T-helper 17 cell (primary cell): ENCODE results near the gene PLBD2. TPM values are rescaled to one million over a fixed set of nuclear protein-coding genes. Genes with fewer than 3 reads are reported as not detected.
A peak's percentile ranks its signal among the peaks of the same experiment; 100 is the strongest.

Experiments used
- ATAC-seq: fragments of 150-1000 bp; cut with Tn5 transposase; 2 replicates; pipeline ENCODE4 v1.10.0; 2021; ENCODE audit warnings: mild to moderate bottlenecking, moderate library complexity
- DNase-seq, 3 donors: peaks; one replicate each; pipeline versions ENCODE4 v3.0.0 to v3.0.0-alpha.2; 2020 to 2021
- H3K9me3 ChIP-seq: one replicate; pipeline ENCODE4 v1.7.0; 2013; ENCODE audit warnings: low read length, mild to moderate bottlenecking; ENCODE audit not compliant: control insufficient read depth, poor library complexity, severe bottlenecking
- H3K27ac Mint-ChIP-seq: one replicate; pipeline ENCODE4 v1.8.0; 2022; ENCODE audit warnings: mild to moderate bottlenecking, moderate library complexity, mixed read lengths
- H3K27me3 Mint-ChIP-seq: one replicate; pipeline ENCODE4 v1.8.0; 2022; ENCODE audit warnings: mixed read lengths
- H3K36me3 Mint-ChIP-seq: one replicate; pipeline ENCODE4 v1.8.0; 2022; ENCODE audit warnings: low read depth, mixed read lengths
- H3K4me1 Mint-ChIP-seq: one replicate; pipeline ENCODE4 v1.8.0; 2022; ENCODE audit warnings: mild to moderate bottlenecking, mixed read lengths
- H3K4me3 Mint-ChIP-seq: one replicate; pipeline ENCODE4 v1.8.0; 2022; ENCODE audit warnings: mild to moderate bottlenecking, moderate library complexity, mixed read lengths
- total RNA-seq, 4 donors: library from RNA in 2 of 4; stranded (reverse) in 2 of 4; gene quantifications; one replicate each; pipeline ENCODE4 v1.2.3 and lab custom pipeline; 2022 to 2026

The PLBD2 gene
- 10 to 100 TPM; 14.0 to 19.0 TPM for total RNA-seq
- 4.1 to 9.0 reads per million in 2 donors for total RNA-seq (lab: John Stamatoyannopoulos, UW)

DNA sequence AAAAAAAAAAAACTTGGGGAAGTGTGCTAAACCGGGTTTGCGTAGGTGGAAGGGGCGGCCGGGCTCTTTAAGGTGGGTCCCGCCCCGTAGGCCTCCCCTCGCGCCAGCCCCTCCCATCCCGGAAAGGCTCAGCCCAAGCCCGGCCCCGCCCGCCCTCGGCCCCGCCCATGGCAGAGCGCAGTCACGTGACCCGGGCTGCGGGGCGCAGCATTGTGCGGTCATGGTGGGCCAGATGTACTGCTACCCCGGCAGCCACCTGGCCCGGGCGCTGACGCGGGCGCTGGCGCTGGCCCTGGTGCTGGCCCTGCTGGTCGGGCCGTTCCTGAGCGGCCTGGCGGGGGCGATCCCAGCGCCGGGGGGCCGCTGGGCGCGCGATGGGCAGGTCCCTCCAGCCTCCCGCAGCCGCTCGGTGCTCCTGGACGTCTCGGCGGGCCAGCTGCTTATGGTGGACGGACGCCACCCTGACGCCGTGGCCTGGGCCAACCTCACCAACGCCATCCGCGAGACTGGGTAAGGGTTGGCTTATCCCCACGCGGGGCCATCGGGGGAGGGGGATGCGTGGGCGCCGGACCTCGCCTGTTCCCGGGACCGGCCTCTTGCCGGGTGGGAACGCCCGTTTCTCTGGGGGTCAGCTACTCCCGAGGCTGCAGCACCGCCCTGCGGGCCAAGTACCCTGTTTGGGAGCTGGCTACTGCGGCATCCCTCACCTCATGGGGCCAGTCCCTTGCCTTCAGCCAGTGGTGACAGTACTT lies at the start of gene PLBD2:
Gene PLBD2 (plus strand): TSS at position 207 of the 752 bp plus-strand sequence. CDS start 14 bp downstream, at position 221.
- peak within 1 kb of the TSS; percentile 90 for H3K4me3 Mint-ChIP-seq
- peak within 1 kb of the TSS; percentile 86 for H3K27ac Mint-ChIP-seq
- H3K9me3 ChIP-seq: no peaks in the 10 kb centered on the region
- DNase-seq: peak; percentile 92 to 97 (median 96)
- ATAC-seq: peak; percentile 95
- peaks cover 14% of the 10 kb centered on the region for H3K4me1 Mint-ChIP-seq
- H3K36me3 Mint-ChIP-seq: no peaks in the 10 kb centered on the region
- no peaks in the 10 kb centered on the region for H3K27me3 Mint-ChIP-seq

- H3K27me3 Mint-ChIP-seq: no peaks in the 10 kb centered on the region
- peaks cover 6% of the 10 kb centered on the region for H3K4me1 Mint-ChIP-seq
- no peak overlapping the region for H3K4me3 Mint-ChIP-seq
- peaks cover 5% of the 10 kb centered on the region for H3K36me3 Mint-ChIP-seq
- H3K9me3 ChIP-seq: no peaks in the 10 kb centered on the region
- DNase-seq (no peak), ATAC-seq (no peak)
- H3K27ac Mint-ChIP-seq: no peak overlapping the region
Observed at GRCh38 chr12:113310489-113310888, 47.9 kb upstream of the PLBD2 start.

DNA sequence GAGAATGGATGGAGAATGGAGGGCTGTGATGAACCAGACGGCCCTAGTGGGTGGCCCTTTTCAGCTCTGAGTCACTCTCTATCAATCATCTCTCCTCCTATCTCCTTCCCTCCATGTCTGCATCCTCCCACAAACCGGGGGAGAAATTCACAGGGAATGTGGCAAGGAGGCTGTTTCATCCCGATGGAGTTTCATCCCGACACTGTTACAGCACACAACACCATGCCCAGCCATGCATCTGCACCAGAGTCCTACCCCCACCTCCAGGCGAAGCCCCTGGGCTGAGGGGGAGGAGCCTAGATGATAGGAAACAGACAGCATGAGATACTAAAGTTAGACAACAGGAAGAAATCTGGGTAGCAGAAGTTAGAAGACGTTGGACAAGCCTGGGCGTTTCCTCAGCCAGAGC lies 44.3 kb upstream of the PLBD2 start:
- Mint-ChIP-seq H3K27me3 (no peaks in the 10 kb centered on the region), H3K27ac (no peak overlapping the region)
- no peak for ATAC-seq

GRCh38 chr12:113315358-113315757 lies 43.0 kb upstream of the PLBD2 start:
- DNase-seq (no peak), ATAC-seq (no peak)
- H3K27ac Mint-ChIP-seq: no peak overlapping the region
- H3K9me3 ChIP-seq: no peaks in the 10 kb centered on the region
- H3K27me3 Mint-ChIP-seq: no peaks in the 10 kb centered on the region
- H3K4me3 Mint-ChIP-seq: no peak overlapping the region
- H3K4me1 Mint-ChIP-seq: peaks cover 13% of the 10 kb centered on the region
- H3K36me3 Mint-ChIP-seq: peaks cover 13% of the 10 kb centered on the region

More for the DNA sequence above, 44.3 kb upstream of the PLBD2 start:
- H3K36me3 Mint-ChIP-seq: peaks cover 13% of the 10 kb centered on the region
- no peak overlapping the region for H3K4me3 Mint-ChIP-seq
- peaks cover 13% of the 10 kb centered on the region for H3K4me1 Mint-ChIP-seq
- no peak for DNase-seq
- no peaks in the 10 kb centered on the region for H3K9me3 ChIP-seq

DNA sequence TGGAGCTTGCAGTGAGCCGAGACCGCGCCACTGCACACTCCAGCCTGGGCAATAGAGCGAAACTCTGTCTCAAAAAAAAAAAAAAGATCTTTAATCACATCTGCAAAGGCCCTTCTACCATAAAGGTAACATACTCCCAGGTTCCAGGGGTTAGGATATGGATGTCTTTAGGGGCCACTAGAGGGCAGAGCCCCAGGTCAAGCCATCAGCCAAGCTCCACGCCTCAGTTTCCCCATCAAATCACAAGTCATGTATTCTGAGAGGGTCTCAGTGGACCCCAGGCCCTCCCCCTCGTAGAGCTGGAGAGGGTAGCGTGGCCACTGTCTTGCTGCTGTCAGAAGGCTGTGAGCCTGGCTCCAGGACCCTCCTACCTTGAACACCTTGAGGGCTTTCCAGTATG lies 42.2 kb upstream of the PLBD2 start:
- DNase-seq: no peak
- Mint-ChIP-seq H3K27ac (no peak overlapping the region), H3K27me3 (no peaks in the 10 kb centered on the region), H3K4me1 (peaks cover 10% of the 10 kb centered on the region), H3K4me3 (no peak overlapping the region), H3K36me3 (peaks cover 10% of the 10 kb centered on the region)
- no peak for ATAC-seq
- no peaks in the 10 kb centered on the region for H3K9me3 ChIP-seq

GRCh38 chr12:113317122-113317521 lies 41.3 kb upstream of the PLBD2 start:
- no peak overlapping the region for H3K27ac Mint-ChIP-seq
- no peaks in the 10 kb centered on the region for H3K27me3 Mint-ChIP-seq
- H3K9me3 ChIP-seq: no peaks in the 10 kb centered on the region
- DNase-seq: no peak
- H3K36me3 Mint-ChIP-seq: peaks cover 10% of the 10 kb centered on the region
- no peak for ATAC-seq
- peaks cover 10% of the 10 kb centered on the region for H3K4me1 Mint-ChIP-seq
- no peak overlapping the region for H3K4me3 Mint-ChIP-seq

DNA sequence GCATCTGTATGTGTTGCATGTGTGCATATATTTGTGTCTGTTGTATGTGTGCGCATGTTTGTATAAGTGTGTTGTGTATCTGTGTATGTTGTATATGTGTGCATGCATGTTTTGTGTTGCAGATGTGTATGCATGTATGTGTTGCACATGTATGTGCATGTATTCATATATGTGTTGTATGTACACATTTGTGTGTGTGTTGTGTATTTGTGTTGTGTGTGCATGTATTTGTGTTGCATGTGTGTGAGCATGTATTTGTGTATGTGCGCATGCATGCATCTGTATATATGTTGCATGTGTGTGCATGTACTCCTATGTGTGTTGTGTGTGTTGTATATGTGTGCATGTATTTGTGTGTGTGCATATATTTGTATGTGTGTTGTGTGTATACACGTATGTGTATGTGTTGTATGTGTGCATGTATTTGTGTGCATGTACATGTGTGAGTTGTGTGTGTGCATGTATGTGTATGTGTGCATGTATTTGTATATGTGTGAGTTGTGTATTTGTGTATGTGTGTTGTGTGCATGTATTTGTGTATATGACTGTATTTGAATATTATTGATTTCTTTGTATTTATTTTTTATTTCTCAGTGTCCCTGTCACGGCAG lies 40.2 kb upstream of the PLBD2 start:
- Mint-ChIP-seq H3K4me3 (no peak overlapping the region), H3K4me1 (peaks cover 11% of the 10 kb centered on the region), H3K36me3 (peaks cover 10% of the 10 kb centered on the region), H3K27me3 (no peaks in the 10 kb centered on the region), H3K27ac (peak overlapping the region; percentile 4)
- no peaks in the 10 kb centered on the region for H3K9me3 ChIP-seq
- DNase-seq (no peak), ATAC-seq (no peak)

GRCh38 chr12:113318900-113319628 lies 39.3 kb upstream of the PLBD2 start:
- ATAC-seq: no peak
- H3K27ac Mint-ChIP-seq: peak overlapping the region; percentile 4
- H3K4me3 Mint-ChIP-seq: no peak overlapping the region
- peaks cover 11% of the 10 kb centered on the region for H3K4me1 Mint-ChIP-seq
- H3K27me3 Mint-ChIP-seq: no peaks in the 10 kb centered on the region
- H3K9me3 ChIP-seq: no peaks in the 10 kb centered on the region
- no peak for DNase-seq
- peaks cover 10% of the 10 kb centered on the region for H3K36me3 Mint-ChIP-seq

GRCh38 chr12:113320401-113320800 lies 38.0 kb upstream of the PLBD2 start:
- DNase-seq: no peak
- Mint-ChIP-seq H3K27me3 (no peaks in the 10 kb centered on the region), H3K27ac (no peak overlapping the region)

DNA sequence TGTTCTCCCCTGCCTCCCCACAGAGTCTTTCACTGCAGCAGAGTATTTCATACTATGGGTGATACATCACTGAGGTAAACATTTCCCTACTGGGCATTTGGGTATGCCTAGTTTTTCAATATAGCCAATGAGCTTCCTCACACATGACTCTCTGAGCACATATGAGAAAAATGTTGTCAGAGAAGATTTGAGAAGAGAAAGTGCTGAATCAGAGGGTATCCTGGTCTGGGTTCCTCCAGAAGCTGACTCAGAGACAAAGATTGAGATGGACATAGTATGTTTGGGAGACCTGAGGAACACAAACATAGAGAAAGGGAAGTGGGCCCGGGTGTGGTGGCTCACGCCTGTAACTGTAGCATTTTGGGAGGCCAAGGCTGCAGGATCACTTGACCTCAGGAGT lies 36.0 kb upstream of the PLBD2 start:
- Mint-ChIP-seq H3K4me1 (peaks cover 12% of the 10 kb centered on the region), H3K27ac (peak overlapping the region; percentile 60), H3K27me3 (no peaks in the 10 kb centered on the region), H3K36me3 (peaks cover 10% of the 10 kb centered on the region), H3K4me3 (no peak overlapping the region)
- DNase-seq (no peak), ATAC-seq (peak; percentile 30)
- H3K9me3 ChIP-seq: no peaks in the 10 kb centered on the region

More at GRCh38 chr12:113320401-113320800, 38.0 kb upstream of the PLBD2 start:
- no peak for ATAC-seq
- Mint-ChIP-seq H3K36me3 (peaks cover 10% of the 10 kb centered on the region), H3K4me1 (peaks cover 9% of the 10 kb centered on the region), H3K4me3 (no peak overlapping the region)
- no peaks in the 10 kb centered on the region for H3K9me3 ChIP-seq

- H3K36me3 Mint-ChIP-seq: peaks cover 5% of the 10 kb centered on the region
- H3K27ac Mint-ChIP-seq: no peak overlapping the region
- no peaks in the 10 kb centered on the region for H3K9me3 ChIP-seq
- ATAC-seq (no peak), DNase-seq (no peak)
- H3K4me3 Mint-ChIP-seq: no peak overlapping the region
- H3K4me1 Mint-ChIP-seq: peaks cover 12% of the 10 kb centered on the region
- no peaks in the 10 kb centered on the region for H3K27me3 Mint-ChIP-seq
Observed at GRCh38 chr12:113325916-113326315, 32.5 kb upstream of the PLBD2 start.

DNA sequence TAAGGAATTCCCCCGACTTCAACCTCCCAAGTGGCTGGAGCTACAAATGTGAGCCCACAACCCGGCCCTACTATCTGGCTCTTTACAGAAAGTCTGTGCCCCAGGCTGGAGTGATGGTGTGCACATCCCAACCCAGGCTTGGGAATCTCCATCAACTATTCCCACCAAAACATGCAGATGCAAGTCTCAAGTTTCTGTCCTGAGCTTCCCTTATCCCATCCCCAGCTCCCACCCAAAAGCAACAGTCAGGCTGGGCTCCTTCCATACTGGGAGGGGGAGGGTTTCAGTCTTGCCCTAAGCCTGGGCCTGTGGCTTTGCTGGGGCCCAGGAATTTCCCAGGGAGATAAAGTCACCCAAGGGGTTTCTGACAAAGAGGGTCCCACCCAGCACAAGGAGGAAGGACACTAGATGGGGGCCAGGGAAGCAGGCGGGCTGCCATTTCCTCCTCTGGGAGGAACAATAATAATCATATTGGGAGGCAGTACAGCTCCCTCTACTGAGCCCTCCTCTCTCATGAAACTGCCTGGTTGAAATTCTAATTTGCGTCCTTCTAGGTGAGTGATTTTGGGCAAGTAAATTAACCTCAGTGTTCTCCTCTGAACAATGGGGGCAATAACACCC lies 31.5 kb upstream of the PLBD2 start:
- Mint-ChIP-seq H3K4me3 (no peak overlapping the region), H3K4me1 (peaks cover 17% of the 10 kb centered on the region), H3K27me3 (no peaks in the 10 kb centered on the region)

GRCh38 chr12:113328368-113328889 lies 30.0 kb upstream of the PLBD2 start:
- Mint-ChIP-seq H3K4me3 (no peak overlapping the region), H3K36me3 (peaks cover 12% of the 10 kb centered on the region), H3K27ac (peak overlapping the region; percentile 83), H3K4me1 (peaks cover 22% of the 10 kb centered on the region), H3K27me3 (no peaks in the 10 kb centered on the region)
- DNase-seq: no peak
- H3K9me3 ChIP-seq: no peaks in the 10 kb centered on the region
- no peak for ATAC-seq

More for the DNA sequence above, 31.5 kb upstream of the PLBD2 start:
- DNase-seq (no peak), ATAC-seq (no peak)
- H3K36me3 Mint-ChIP-seq: peaks cover 9% of the 10 kb centered on the region
- H3K27ac Mint-ChIP-seq: peak overlapping the region; percentile 60
- no peaks in the 10 kb centered on the region for H3K9me3 ChIP-seq
